ENCODE data around the gene NAV2.

Gene NAV2

GRCh38 chr11:20050048-20050447, 337.4 kb downstream of the NAV2 start:
- DNase-seq = no peak

- no peak for DNase-seq
These were observed 338.1 kb downstream of the NAV2 start for GRCh38 chr11:20050551-20051333.

GRCh38 chr11:20051469-20052399, 339.1 kb downstream of the NAV2 start:
- DNase-seq = no peak

GRCh38 chr11:20053572-20053971, 340.9 kb downstream of the NAV2 start:
- no peak for DNase-seq

- no peak for DNase-seq
These were observed 341.9 kb downstream of the NAV2 start for GRCh38 chr11:20054584-20054983.

- DNase-seq = no peak
These were observed 342.7 kb downstream of the NAV2 start for GRCh38 chr11:20055312-20055711.

- no peak for DNase-seq
These were observed 343.7 kb downstream of the NAV2 start for GRCh38 chr11:20056109-20056949.

GRCh38 chr11:20056950-20057943, 344.6 kb downstream of the NAV2 start:
- no peak for DNase-seq

GRCh38 chr11:20058749-20059458, 346.3 kb downstream of the NAV2 start:
- no peak for DNase-seq

GRCh38 chr11:20059587-20060021, 347.0 kb downstream of the NAV2 start:
- DNase-seq = no peak

GRCh38 chr11:20060181-20060580, 347.5 kb downstream of the NAV2 start:
- DNase-seq = no peak

GRCh38 chr11:20060647-20061205, 348.1 kb downstream of the NAV2 start:
- no peak for DNase-seq

- DNase-seq = no peak
These were observed 349.1 kb downstream of the NAV2 start for GRCh38 chr11:20061776-20062175.

GRCh38 chr11:20064961-20065405, 352.3 kb downstream of the NAV2 start:
- DNase-seq = no peak

- no peak for DNase-seq
These were observed 352.8 kb downstream of the NAV2 start for GRCh38 chr11:20065406-20065805.

- DNase-seq = no peak
These were observed 353.6 kb downstream of the NAV2 start for GRCh38 chr11:20066013-20066782.

- no peak for DNase-seq
These were observed 354.1 kb downstream of the NAV2 start for GRCh38 chr11:20066783-20067156.

- DNase-seq = no peak
These were observed 355.0 kb downstream of the NAV2 start for GRCh38 chr11:20067665-20068064.

- no peak for DNase-seq
These were observed 356.1 kb downstream of the NAV2 start for GRCh38 chr11:20068691-20069090.

GRCh38 chr11:20070459-20070858, 357.8 kb downstream of the NAV2 start:
- DNase-seq = no peak

All from bone marrow (tissue), 2 donors.